Right forelimb (tissue), 1 donor: ENCODE results near the gene HDHD5.

Experiments
- DNase-seq: peaks from one replicate; pipeline ENCODE4 v3.0.0-alpha.2; 2018

Gene HDHD5

DNA sequence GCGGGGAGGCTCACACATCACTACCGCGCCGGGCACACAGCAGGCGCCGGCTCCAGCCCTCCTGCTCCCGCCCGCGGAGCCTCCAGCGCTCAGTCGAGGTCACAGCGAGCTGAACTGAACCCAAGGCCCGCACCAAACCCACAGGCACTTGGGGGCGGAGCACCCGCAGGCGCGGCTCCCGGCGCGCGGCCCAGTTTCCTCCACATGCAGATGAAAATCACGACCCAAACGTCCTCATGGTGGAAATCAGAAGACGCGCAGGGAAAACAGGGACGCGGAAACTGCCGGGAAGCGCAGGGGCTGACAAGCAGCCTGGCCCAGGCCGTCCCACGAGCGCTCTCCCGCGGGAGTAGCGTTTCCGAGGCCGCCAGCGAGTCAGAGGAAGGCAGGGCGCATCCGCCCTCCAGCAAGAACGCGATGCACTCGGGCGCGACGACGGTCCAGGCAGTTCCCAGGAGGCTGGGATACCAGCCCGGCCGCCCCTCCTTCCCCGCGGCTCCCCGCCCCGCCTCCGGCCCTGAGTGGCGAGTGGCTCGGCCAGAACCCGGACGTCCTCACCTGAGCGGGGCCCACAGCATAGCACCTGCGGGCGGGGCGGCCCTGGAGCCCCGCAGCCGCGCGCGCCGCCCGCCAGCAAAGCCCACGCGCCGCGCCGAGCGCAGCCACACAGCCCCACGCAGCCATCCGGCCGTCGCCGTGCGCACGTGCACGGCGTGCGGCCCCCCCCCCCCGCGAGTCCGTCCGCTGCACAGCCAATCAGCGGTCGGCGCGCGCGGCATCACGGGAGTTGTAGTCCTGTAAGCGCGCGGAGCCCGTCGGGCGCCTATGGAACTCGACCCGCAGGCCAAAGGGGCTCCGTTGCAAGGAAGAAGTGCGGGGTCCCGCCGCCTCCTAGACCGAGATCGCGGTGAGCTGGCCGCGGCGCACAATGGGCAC is at the start of gene HDHD5:
Gene HDHD5 (minus strand): TSS at position 710 of the 936 bp plus-strand sequence. CDS start 26 bp downstream, at position 684.
- peak; percentile 94 for DNase-seq

DNA sequence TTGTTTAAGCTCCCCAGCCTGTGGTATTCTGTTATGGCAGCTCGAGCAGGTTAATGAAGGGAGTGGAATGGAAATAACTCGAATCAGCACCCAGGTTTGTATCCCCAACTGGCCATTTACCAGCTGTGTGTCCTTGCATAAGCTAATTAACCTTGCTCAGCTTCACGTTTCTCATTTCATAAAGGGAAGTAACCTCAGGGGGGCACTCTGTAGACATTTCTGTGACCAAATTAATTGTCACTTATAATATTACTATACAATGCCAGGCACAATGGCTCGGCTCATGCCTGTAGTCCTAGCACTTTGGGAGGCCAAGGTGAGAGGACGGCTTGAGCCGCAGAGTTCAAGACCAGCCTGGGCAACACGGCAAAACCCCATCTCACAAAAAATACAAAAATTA is 46.4 kb upstream of the HDHD5 start:
- no peak for DNase-seq

DNA sequence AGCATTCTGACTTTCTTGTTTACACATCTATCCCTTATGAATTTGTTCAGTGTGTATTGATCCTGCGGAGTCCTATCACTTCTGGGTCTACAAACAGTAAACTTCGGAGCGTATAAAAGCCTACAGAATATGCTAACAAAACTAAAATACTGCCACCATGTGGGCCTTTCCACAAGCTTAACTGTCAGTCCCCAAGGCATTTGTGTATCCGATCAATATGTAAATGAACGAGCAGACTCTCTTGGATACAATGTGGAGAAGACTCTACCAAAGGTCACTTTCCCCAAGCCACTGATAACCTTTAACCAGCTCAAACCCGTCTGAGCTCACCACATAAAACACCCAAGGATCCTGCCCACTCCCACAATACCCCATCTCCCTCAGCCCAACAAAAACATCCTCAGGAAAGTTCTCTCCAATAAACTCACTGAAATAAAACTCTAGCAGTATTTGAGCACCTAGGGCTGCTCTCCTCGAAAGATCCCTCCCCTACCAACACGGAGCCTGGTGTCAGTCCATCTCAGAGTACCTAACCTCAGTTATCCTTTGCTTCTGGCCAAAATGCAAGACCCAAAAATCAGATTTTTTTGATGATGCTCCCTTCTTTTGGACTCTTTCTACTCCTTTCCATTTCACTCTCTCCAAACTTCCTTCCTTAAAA is 42.3 kb upstream of the HDHD5 start:
- DNase-seq = no peak

DNA sequence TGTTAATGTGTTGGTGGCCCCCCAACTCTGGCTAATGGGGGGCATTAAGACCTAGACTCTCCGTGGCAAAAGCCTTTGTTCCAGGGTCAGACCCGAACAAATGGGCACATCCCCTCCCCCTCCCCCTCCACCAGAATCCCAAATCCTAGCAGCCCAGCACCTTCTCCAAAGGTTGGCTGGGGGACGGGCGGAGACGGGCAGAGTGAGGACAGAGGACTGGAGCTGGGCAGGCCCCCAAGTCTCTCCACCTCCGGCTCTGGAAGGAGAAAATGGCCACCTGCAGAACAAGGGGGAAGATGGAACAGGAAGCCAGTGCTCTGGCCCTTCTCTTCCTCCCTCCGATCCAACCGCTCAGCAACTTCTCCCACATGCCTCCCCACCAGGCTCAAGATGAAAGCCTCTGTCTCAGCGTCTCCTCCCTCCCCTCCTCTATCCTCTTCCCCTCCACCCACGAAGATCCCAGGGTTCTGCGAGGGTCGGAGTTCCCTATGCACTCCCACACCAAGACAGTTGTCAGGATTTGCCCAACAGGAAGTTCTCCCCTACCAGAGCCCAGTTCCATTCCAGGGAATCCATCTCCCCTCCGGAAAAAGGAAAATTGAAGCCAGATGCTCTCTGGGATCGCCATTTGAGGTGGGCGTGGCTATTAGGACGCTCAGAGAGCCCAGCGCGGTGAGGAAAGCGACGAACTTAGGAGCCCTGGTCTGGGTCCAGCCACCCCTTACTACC is 40.1 kb upstream of the HDHD5 start:
- peak; percentile 82 for DNase-seq

DNA sequence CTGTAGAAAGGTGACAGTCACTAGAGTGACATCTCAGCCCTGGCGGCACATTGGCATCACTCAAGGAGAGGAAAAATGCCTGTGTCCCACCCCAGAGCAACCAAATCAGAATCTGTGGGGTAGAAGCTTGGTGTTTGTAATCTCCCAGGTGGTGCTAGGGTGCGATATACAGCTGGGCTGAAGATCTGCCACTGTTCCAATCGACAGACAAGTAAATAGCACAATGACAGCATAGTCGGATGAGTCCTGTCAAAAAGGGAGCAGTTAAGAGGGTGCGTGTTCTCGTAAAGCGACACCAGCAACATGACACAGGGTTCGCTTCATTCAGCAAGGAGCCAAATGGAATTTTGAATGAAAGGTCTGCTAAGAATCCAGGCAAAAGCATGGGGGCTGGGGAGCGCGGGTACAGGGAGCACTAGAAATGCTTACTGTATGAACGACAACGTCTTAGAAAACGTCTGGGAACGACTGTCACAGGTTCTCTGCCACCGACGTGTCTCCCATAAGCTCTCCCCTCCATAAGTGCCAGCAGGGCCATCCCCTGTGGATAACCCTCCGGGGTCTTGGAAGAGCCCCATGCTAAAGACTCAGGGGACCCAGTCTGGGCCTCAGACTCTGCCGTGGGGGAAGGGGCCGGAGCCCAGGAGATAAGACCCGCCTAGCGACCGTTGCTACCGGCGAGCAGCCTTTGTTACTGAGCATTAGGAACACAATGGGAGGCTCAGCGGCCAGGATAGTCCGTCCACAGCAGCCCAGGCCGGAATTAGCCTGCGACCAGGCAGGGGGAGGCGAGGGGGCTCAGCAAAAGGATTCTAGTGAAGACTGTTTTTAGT is 39.3 kb upstream of the HDHD5 start:
- peak; percentile 70 for DNase-seq

DNA sequence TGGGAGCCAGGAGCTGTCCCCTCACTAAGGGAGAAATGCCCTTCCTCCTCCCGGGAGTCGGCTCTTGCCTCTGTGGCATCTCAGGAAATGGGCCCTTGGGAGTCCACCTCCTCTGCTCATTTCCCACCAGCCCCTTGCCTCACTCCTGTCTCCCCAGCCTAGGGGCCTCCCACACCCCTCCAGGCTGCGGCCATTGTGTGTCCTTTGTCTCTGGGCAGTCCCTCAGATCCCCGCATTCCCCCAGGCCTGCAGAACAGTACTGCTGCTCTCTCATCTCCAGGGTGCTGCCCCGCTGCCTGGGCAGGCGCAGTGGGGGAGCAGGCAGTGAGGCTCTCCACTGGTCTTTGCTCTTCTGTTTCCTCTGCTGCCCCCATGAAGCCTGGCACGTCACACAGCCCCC is 35.1 kb upstream of the HDHD5 start:
- no peak for DNase-seq

DNA sequence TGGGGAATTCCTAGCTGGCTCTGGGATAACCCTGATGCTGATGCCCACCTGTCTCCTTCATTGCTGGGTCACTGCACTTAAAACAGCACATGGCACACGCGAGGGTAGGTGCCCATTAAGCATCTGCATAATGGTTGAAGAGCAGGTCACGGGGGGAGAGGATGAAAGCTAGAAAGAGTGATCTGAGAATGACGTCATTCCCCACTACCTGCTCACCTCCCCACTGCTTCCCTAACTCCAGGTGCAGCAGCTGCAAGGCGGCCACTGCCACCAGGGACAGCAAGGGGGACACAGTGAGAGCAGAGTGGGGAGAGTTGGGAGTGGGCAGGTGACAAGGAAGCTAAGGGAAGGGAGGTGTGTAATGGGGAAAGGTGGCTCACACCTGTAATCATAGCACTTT is 33.1 kb upstream of the HDHD5 start:
- DNase-seq = no peak

DNA sequence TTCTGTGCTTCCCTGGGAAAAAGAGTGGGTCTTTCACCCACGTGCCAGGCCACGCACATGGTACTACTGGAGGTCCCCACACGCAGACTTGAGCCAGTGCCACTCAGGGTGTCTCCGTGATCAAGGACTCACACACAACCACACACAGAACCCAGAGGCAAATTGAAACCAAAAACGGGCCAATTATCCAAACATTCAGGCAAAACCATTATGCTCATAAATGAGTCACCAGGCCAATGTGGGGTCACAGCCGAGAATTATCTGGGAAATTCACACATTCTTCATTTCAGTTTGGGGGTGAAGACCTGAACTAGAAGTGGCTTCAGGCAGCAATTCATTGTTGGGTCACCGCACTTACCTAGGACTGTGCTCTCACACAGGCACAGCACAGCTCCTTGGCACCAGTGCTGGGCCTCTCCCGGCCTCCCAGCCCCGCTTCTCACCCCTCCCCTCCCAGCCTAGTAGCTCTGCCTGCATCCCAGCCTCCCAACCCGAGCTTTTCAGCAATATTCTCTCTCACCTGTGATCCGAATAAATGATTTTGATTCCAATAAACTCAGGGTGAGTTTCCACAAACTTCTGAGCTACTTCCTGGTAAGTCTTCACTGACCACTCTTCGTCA is 32.2 kb upstream of the HDHD5 start:
- no peak for DNase-seq

DNA sequence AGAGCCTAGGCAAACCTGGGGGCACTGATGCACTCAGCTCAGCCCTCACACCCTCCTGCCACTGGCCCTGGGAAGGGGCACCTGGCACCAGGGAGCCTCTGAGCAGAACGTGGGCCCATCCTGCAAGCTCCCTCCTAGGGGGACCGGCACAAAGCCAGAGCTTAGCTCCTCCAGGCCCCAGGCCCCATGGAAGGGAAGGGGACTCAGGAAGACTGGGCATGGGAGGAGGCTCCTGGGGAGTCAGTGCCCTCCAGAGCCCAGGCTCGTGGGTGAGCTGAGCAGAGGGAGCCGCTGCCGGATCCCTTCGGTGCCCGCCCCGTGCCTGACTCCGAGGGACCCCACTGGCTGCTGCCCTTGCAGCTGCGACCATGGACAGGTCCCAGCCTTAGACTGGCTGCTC is 31.6 kb upstream of the HDHD5 start:
- DNase-seq = no peak

DNA sequence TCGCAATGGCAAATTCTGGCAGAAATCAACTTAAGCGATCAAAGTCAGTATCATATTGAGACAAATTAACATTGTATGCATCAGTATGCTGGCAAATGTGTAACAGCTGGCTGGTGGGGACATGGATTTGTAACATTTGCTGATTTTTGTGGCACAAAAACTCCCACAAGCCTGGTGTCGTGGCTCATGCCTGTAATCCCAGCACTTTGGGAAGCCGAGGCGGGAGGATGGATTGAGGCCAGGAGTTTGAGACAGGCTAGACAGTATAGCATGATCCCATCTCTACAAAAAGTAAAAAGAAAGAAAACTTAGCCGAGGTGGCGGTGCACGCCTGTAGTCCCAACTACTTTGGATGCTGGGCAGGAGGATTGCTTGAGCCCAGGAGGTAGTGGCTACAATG is 17.6 kb upstream of the HDHD5 start:
- DNase-seq = no peak

DNA sequence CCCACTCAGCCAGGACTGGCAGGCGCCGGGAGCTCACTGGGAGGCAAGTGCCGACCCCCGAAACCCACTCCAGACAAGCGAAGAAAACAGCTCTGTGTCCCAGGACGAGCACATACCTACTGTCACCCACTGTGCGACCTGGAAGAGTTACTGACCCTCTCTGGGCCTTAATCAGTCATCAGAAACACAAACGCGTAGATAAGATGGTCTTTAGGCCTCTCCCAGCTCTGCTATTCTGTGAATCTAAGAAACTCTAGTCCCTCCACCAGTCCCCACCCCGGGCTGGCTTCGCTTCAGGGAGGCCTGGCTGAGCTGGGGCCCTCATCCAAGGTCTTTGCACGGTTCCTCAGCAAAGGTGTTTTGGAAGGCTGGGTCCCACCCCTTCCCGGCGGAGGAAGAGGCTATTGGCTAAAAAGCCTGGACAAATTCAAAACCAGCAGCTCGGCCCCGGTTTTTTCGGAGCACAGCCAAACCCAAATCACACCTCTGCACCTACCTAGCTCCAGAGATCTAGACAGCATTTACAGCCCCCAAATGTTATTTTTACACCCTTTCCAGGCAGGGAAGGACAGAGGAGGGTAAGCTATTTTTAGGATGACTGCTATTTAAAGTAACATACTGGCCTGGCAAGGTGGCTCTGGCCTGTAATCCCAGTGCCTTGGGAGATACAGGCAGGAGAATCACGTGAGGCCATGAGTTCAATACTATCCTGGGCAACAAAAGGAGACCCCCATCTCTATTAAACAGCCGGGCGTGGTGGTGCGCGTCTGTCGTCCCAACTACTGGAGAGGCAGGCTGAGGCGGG is 13.2 kb upstream of the HDHD5 start:
- DNase-seq = peak; percentile 76

DNA sequence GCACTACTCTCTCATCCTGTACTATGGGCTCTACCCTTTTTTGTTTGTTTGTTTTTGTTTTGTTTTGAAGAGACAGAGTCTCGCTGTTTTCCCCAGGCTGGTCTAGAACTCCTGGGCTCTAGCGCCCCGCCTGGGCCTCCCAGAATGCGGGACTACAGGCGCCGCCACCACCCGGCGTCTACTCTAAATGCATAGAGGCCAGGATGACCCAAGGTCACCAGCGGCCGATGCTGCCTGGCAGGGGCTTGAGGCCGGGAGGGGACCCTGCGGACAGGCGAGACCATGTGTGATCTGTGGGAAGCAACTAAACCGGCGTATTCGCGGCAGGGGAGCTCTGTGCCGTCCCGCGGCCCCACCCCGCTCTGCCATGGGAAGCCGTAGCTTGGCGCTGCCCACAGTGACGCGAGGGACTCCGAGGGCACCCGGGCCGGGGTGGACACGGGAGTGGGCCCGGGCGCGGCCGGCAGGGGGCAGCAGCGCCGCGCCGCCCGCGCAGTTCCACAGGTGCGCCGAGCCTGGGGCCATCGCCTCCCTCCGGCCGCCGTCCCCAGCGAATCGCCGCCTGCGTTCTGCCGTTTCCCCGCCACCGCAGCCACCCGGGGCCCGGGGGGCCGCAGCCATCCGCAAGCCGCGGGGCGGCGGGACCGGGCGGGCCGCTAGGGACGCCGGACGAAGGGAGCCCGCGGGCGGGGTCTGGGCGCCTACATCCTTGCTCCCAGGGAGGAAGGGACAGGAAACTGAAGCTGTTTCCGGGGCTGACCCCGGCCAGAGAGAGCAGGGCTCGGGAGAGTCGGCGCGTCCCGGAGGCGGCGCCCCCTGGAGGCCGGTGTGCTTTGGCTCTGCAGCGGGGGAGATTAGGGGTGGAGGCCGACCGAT is 12.3 kb upstream of the HDHD5 start:
- peak; percentile 89 for DNase-seq

DNA sequence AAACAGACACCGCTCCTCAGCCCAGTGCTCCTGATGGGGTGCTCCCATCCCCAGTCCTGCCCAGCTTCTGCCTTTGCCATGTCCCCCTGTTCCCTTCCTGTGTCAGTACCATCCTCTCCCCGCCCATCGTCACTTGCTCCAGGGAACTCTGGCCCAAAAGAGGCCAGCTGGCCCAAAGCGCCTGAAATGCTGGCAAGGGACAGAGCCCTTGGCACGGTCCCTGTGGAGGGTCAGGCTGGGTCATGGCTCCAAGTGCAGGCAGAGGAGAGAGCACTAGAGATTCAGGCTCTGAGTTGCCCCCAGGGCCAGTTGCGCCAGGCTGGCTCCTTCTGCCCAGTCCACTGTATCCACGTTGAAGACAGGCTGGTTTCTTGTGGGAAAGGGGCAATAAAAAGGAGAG is 8.4 kb upstream of the HDHD5 start:
- no peak for DNase-seq

DNA sequence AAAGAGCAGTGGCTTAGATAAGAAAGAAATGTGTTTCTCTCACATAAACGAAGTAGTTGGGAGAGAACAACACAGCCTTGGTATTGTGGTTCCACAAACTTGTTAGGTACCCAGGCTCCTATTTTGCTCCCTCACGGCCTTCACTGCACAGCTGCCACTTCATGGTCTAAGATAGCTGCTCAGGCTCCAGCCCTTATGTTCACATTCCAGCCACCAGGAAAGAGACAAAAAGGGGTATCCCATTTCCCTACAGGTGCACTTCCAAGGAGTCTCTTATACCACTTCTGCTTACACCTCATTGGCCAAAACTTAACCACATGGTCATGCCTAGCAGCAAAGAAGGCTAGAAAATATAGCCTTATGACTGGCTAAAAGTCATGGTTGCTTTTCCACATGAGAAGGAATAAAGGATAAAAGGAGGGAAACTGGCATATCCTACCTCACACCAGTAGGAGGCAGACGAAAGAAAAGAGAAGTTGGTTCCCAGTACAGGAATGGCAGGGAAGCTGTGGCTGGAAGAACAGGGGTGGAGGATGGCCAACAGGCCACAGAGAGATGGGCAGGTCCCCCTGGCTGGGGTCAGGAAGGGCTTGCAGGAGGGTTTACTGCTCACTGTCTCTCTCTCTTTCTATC is 5.4 kb upstream of the HDHD5 start:
- no peak for DNase-seq

DNA sequence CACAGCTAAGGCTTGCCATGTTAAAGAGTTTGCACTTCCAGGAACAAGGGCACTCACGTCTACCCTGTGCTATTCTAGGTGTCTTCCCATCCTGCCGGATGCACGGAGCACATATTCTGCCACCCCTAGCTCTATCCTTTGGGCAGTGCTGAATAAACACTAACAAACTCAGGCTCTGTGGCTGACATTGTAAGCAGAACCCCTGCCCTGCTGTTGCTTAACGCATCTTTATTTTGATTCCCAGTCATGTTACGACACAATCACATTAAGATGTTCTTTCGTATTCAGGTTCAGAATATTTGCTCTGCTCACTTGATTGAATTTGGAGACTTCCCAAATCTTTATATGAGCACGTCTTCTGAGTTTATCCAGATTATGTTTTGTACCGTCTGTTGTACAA is 3.7 kb upstream of the HDHD5 start:
- no peak for DNase-seq

DNA sequence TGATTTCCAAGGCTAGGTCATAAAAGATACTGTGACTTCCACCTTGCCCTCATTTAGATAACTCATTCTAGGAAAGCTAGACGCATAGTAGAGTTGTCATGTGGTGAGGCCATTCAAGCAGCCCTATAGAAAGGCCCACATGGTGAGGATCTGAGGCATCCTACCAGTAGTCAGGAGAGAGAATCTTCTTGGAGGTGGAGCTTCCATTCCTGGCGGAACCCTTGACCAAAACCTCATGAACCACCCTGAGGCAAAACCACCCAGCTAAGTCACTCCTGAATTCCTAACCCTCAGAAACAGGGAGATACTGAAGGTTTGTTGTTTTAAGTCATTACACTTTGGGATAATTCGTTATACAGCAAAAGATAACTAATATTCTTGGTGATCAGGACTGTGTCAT is 2.9 kb upstream of the HDHD5 start:
- no peak for DNase-seq

DNA sequence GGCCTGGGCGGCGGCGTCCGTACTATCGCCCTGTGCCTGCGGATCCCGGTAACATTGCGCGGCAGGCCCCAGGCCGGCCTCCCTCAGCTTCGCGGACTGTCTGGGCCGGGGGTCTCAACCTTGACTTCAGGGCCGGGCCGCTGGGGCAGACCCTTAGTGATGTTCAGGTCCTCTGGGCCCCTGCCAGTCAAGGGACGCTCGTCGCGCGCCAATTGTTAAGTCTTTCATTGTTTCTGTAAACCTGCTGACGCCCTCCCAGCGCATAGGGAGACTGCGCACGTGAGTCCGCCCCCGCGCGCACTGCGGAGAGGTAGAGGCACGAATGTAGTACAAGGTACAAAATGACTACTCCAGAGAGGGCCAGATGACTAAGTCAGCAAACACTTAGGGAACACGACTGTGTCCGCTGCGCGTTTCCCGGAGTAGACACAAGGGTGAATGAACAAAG is 451 bp upstream of the HDHD5 start:
- no peak for DNase-seq

DNA sequence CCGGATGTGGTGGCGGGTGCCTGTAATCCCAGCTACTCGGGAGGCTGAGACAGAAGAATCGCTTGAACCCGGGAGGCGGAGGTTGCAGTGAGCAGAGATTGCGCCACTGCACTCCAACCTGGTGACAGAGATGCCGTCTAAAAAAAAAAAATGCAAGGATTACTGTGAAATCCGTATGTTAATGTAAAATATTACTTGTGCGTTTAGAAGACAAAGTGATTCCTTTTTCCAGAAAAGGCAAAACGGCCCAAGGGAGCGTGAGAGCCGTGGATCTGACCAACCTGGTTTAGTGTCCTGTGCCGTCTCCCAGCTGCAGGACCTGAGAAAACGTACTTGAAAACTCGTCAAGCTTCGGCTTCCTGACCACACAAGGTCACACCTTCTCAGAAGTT is 905 bp downstream of the HDHD5 start:
- DNase-seq = no peak

DNA sequence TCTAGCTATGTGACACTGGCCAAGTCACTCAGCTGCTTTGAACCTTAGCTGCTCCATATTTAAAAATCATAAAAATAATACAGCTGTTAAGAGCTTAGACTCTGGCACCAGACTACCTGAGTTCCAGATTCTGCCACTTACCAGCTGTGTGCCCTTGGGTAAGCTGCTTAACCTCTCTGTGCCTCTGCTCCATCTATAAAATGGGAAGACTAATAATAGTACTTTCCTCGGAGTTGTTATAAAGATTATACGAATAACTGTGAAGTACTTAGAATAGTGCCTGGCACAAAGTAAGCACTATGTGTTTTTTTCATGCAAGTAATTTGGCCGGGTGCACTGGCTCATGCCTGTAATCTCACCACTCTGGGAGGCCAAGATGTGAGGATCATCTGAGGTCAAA is 1.4 kb downstream of the HDHD5 start:
- no peak for DNase-seq

DNA sequence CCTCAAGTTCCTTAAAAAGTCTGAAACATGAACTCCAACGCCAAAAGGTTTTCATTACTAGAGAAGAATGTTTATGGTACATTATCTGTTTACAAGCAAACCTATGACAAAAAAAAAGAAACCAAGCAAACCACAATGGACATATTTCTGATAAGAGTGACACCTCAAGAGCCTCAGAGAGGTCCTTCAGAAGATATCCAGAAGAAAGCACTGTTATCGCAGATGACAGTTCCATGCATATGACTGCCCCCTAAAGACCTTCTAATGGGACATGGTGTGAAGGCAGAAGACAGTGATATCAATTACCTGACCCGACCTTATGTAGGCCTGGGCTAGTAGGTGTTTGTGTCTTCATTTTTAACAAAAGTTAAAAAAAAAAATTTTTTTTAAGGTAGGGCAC is 3.1 kb downstream of the HDHD5 start:
- DNase-seq = no peak
